HG03460 (cell line): ENCODE data around the gene UNC13B.
"Not testable (repeated sequence)": the region's sequence is repeated elsewhere in the genome, so short reads cannot be mapped to it uniquely, and the experiment has no call there.

Source experiments
- ATAC-seq: cut with Tn5 transposase; IDR thresholded peaks from one replicate; pipeline ENCODE4 v1.9.1; 2021; ENCODE audit not compliant: unreplicated experiment

The UNC13B gene

GRCh38 chr9:35162605-35163315 is 951 bp downstream of the UNC13B start:
- no peak for ATAC-seq

- no peak for ATAC-seq
Observed at GRCh38 chr9:35163413-35163812, 1.6 kb downstream of the UNC13B start.

- ATAC-seq, result no peak
Observed at GRCh38 chr9:35164711-35165110, 2.9 kb downstream of the UNC13B start.

- ATAC-seq, result not testable (repeated sequence)
Observed at GRCh38 chr9:35167429-35167828, 5.6 kb downstream of the UNC13B start.

GRCh38 chr9:35168963-35169362 is 7.2 kb downstream of the UNC13B start:
- ATAC-seq, result no peak

- ATAC-seq, result no peak
Observed at GRCh38 chr9:35172878-35173277, 11.1 kb downstream of the UNC13B start.

GRCh38 chr9:35177520-35177919 is 15.7 kb downstream of the UNC13B start:
- no peak for ATAC-seq

GRCh38 chr9:35179347-35180280 is 17.8 kb downstream of the UNC13B start:
- no peak for ATAC-seq

- ATAC-seq, result no peak
Observed at GRCh38 chr9:35180801-35181200, 19.0 kb downstream of the UNC13B start.

GRCh38 chr9:35182401-35182800 is 20.6 kb downstream of the UNC13B start:
- not testable (repeated sequence) for ATAC-seq

GRCh38 chr9:35182996-35183754 is 21.4 kb downstream of the UNC13B start:
- ATAC-seq, result not testable (repeated sequence)

GRCh38 chr9:35183755-35184480 is 22.1 kb downstream of the UNC13B start:
- not testable (repeated sequence) for ATAC-seq

- no peak for ATAC-seq
Observed at GRCh38 chr9:35186524-35186923, 24.7 kb downstream of the UNC13B start.

GRCh38 chr9:35190203-35190602 is 28.4 kb downstream of the UNC13B start:
- ATAC-seq, result no peak

- no peak for ATAC-seq
Observed at GRCh38 chr9:35191105-35191504, 29.3 kb downstream of the UNC13B start.

- ATAC-seq, result no peak
Observed at GRCh38 chr9:35193762-35194161, 32.0 kb downstream of the UNC13B start.

GRCh38 chr9:35195683-35196082 is 33.9 kb downstream of the UNC13B start:
- no peak for ATAC-seq

- ATAC-seq, result no peak
Observed at GRCh38 chr9:35198191-35198590, 36.4 kb downstream of the UNC13B start.

GRCh38 chr9:35203528-35203927 is 41.7 kb downstream of the UNC13B start:
- no peak for ATAC-seq

- no peak for ATAC-seq
Observed at GRCh38 chr9:35205340-35205739, 43.5 kb downstream of the UNC13B start.

- ATAC-seq, result no peak
Observed at GRCh38 chr9:35211854-35212253, 50.0 kb downstream of the UNC13B start.
